Colonic mucosa (tissue), 4 donors: ENCODE measurements around the gene DYNC1I1. TPM values are rescaled to one million over a fixed set of nuclear protein-coding genes. Genes with fewer than 3 reads are reported as not detected.

Experiments
- DNase-seq: peaks from one replicate; pipeline ENCODE4 v3.0.0-alpha.2; 2020
- H3K27ac ChIP-seq: fragments of 200-600 bp; one replicate; pipeline ENCODE4 v1.8.0; 2021
- H3K27me3 ChIP-seq: fragments of 200-600 bp; one replicate; pipeline ENCODE4 v1.8.0; 2021
- H3K36me3 ChIP-seq: fragments of 200-600 bp; one replicate; pipeline ENCODE4 v1.8.0; 2021
- H3K4me1 ChIP-seq: fragments of 200-600 bp; one replicate; pipeline ENCODE4 v1.8.0; 2021; ENCODE audit warnings: mild to moderate bottlenecking
- H3K4me3 ChIP-seq: fragments of 200-600 bp; one replicate; pipeline ENCODE4 v1.8.0; 2021
- H3K9ac ChIP-seq, 2 donors: one replicate each; pipeline ENCODE4 v1.7.0; 2013; ENCODE audit warnings: control low read depth in 2 of 2, low read depth in 2 of 2, low read length in 2 of 2
- H3K9me3 ChIP-seq: fragments of 200-600 bp; one replicate; pipeline ENCODE4 v1.8.0; 2021
- intact Hi-C: fragments of 100-400 bp; cut with DNase I; formaldehyde crosslinking; loops from one replicate; pipeline ENCODE4 v1.14.1; 2022
- total RNA-seq, 2 donors: library from RNA; stranded (reverse); fragmentation: NEBNext Ultra II Directional in 1 of 2; extraction: Animal tissue kit (Norgen Biotek cat#: 25700) in 1 of 2; gene quantifications; one replicate each; pipeline ENCODE4 v1.2.1, GENCODE V29; 2021
- TF ChIP-seq, protein P1 (sequence below): fragments of 200-600 bp; IDR thresholded peaks from one replicate; pipeline ENCODE4 v1.8.0; 2022; ENCODE audit warnings: antibody characterized with exemption, mild to moderate bottlenecking
- donor health status: healthy.
- donor health status: DM: no; HTN: no; CAD: no.
- donor health status: DM: no; HTN: no; CAD: no.

The DYNC1I1 gene
- total RNA-seq, 2 donors from 2014 or later = 0.54 to 1.8 TPM

DNA sequence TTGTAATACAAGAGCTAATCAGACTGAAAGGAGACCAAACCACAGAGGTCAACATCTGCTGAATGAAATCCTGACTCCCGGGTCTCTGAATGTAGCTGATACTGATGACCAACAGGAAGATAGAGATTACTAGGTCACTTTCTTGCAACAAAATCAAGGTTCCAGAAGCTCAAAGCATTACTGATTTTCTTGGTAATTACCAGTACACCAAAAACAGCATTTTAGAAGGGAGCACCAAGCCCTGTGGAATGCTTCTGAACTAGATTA, 371.8 kb downstream of the DYNC1I1 start:
- intact Hi-C loops = no loop called here
- H3K9me3 ChIP-seq = no peaks in the 10 kb centered on the region
- no peak overlapping the region for H3K27ac ChIP-seq
- no peaks in the 10 kb centered on the region for H3K27me3 ChIP-seq
- H3K4me3 ChIP-seq = no peak overlapping the region
- TF ChIP-seq, protein P1, sequence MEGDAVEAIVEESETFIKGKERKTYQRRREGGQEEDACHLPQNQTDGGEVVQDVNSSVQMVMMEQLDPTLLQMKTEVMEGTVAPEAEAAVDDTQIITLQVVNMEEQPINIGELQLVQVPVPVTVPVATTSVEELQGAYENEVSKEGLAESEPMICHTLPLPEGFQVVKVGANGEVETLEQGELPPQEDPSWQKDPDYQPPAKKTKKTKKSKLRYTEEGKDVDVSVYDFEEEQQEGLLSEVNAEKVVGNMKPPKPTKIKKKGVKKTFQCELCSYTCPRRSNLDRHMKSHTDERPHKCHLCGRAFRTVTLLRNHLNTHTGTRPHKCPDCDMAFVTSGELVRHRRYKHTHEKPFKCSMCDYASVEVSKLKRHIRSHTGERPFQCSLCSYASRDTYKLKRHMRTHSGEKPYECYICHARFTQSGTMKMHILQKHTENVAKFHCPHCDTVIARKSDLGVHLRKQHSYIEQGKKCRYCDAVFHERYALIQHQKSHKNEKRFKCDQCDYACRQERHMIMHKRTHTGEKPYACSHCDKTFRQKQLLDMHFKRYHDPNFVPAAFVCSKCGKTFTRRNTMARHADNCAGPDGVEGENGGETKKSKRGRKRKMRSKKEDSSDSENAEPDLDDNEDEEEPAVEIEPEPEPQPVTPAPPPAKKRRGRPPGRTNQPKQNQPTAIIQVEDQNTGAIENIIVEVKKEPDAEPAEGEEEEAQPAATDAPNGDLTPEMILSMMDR = no peak
- H3K9ac ChIP-seq = no peak overlapping the region
- no peaks in the 10 kb centered on the region for H3K4me1 ChIP-seq
- no peaks in the 10 kb centered on the region for H3K36me3 ChIP-seq
- no peak for DNase-seq

Other genes with a start within 250 kb of the DYNC1I1 start
- 10 to 100 TPM; 11.1 to 27.6 TPM for gene PDK4, start 176.0 kb upstream of the DYNC1I1 start, total RNA-seq